Stimulated activated CD4-positive, alpha-beta T cell treated with anti-CD3 and anti-CD28 coated beads, Interleukin-4, amount 100 ng/mL, for 24 hours (primary cell): ENCODE measurements around the gene MANF.

Experiments
- DNase-seq: peaks from one replicate; pipeline ENCODE4 v3.0.0-alpha.2; 2020

The MANF gene

DNA sequence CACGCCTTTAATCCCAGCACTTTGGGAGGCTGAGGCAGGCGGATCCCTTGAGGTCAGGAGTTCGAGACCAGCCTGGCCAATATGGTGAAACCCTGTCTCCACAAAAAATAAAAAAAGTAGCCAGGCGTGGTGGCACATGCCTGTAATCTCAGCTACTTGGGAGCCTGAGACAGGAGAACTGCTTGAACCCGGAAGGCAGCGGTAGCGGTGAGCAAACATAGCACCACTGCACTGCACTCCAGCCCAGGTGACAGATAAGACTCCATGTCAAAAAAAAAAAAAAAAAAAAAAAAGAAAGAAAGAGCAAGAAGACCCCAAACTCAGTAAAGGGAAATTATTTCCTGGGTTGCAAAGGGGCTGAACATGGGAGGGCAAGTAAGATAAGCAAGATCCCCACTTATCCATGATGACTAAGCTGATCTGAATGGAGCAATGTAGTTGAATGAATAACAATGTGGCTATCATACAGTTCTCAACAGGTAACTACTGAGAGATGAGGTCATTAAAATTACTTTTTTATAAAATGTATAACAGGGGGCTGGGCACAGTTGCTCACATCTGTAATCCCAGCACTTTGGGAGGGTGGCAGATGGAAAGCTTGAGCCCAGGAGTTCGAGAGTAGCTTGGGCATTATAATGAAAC lies 52.0 kb downstream of the MANF start:
- no peak for DNase-seq
